22Rv1 (cell line): ENCODE results near the gene NOS1AP.

Source experiments
- CTCF ChIP-seq: fragments of 450-650 bp; IDR thresholded peaks from 2 replicates; pipeline ENCODE4 v1.5.1; 2017; ENCODE audit warnings: mild to moderate bottlenecking
- ZFX ChIP-seq: fragments of 450-650 bp; IDR thresholded peaks from 2 replicates; pipeline ENCODE4 v1.6.1; 2017; ENCODE audit warnings: antibody characterized with exemption, borderline replicate concordance

GRCh38 chr1:162234571-162234970 lies 165.1 kb downstream of the NOS1AP start:
- TF ChIP-seq CTCF (no peak), ZFX (no peak)
